Skeletal muscle tissue (tissue), 4 donors: ENCODE data around the gene ACTG2. TPM values are rescaled to one million over a fixed set of nuclear protein-coding genes. Genes with fewer than 3 reads are reported as not detected.
"Not testable (repeated sequence)": the region's sequence is repeated elsewhere in the genome, so short reads cannot be mapped to it uniquely, and the experiment has no call there.

ENCODE experiments used
- H3K27ac ChIP-seq: one replicate; pipeline ENCODE4 v1.7.0; 2013; ENCODE audit warnings: mild to moderate bottlenecking, low read depth, low read length, inconsistent platforms
- H3K27me3 ChIP-seq, 3 donors: one replicate each; pipeline ENCODE4 v1.7.0; 2013; ENCODE audit warnings: low read length in 3 of 3; ENCODE audit not compliant: control insufficient read depth in 3 of 3, insufficient read depth in 3 of 3
- H3K36me3 ChIP-seq, 3 donors: one replicate each; pipeline ENCODE4 v1.7.0; 2013; ENCODE audit warnings: low read length in 3 of 3; ENCODE audit not compliant: control insufficient read depth in 3 of 3, insufficient read depth in 3 of 3
- H3K4me1 ChIP-seq, 3 donors: one replicate each; pipeline ENCODE4 v1.7.0; 2013; ENCODE audit warnings: low read length in 3 of 3, mild to moderate bottlenecking in 3 of 3; ENCODE audit not compliant: control insufficient read depth in 3 of 3, insufficient read depth in 3 of 3
- H3K4me3 ChIP-seq, 3 donors: one replicate each; pipeline ENCODE4 v1.7.0; 2013; ENCODE audit warnings: low read length in 3 of 3
- H3K9ac ChIP-seq, 3 donors: one replicate each; pipeline ENCODE4 v1.7.0; 2013; ENCODE audit warnings: low read length in 3 of 3, mild to moderate bottlenecking in 3 of 3, moderate library complexity in 2 of 3, low read depth in 1 of 3
- H3K9me3 ChIP-seq, 3 donors: one replicate each; pipeline ENCODE4 v1.7.0; 2013; ENCODE audit warnings: low read length in 3 of 3; ENCODE audit not compliant: control insufficient read depth in 3 of 3
- total RNA-seq: library from RNA; depleted of rRNA; stranded (reverse); fragments of >200 nt; gene quantifications from one replicate; pipeline ENCODE4 v1.2.3, GENCODE V29; 2014
- donor health status: Osteomylitis.

The ACTG2 gene
- total RNA-seq, 1 donor from 2014 or later, result 1.6 TPM

GRCh38 chr2:73868204-73868978 is 24.4 kb upstream of the ACTG2 start:
- no peak overlapping the region for H3K4me3 ChIP-seq

GRCh38 chr2:73870084-73870483 is 22.7 kb upstream of the ACTG2 start:
- H3K27me3 ChIP-seq, result no peaks in the 10 kb centered on the region
- H3K27ac ChIP-seq, result no peak overlapping the region
- no peak overlapping the region for H3K9ac ChIP-seq
- H3K36me3 ChIP-seq, result peaks cover 7 to 17% (median 16%) of the 10 kb centered on the region in 3 donors
- H3K4me3 ChIP-seq, result no peak overlapping the region
- peaks cover 4 to 10% (median 9%) of the 10 kb centered on the region in 3 donors for H3K4me1 ChIP-seq
- no peaks in the 10 kb centered on the region for H3K9me3 ChIP-seq

More at GRCh38 chr2:73868204-73868978, 24.4 kb upstream of the ACTG2 start:
- H3K27me3 ChIP-seq, result no peaks in the 10 kb centered on the region
- peaks cover 4 to 10% (median 9%) of the 10 kb centered on the region in 3 donors for H3K4me1 ChIP-seq
- no peak overlapping the region for H3K9ac ChIP-seq
- H3K36me3 ChIP-seq, result peaks cover 18 to 32% (median 29%) of the 10 kb centered on the region in 3 donors
- no peak overlapping the region for H3K27ac ChIP-seq
- H3K9me3 ChIP-seq, result no peaks in the 10 kb centered on the region

- H3K4me3 ChIP-seq, result no peak overlapping the region
- no peaks in the 10 kb centered on the region for H3K4me1 ChIP-seq
- H3K27me3 ChIP-seq, result no peaks in the 10 kb centered on the region
- H3K9me3 ChIP-seq, result no peaks in the 10 kb centered on the region
- no peak overlapping the region for H3K27ac ChIP-seq
- no peak overlapping the region for H3K9ac ChIP-seq
- no peaks in the 10 kb centered on the region for H3K36me3 ChIP-seq
These were observed 15.6 kb upstream of the ACTG2 start for GRCh38 chr2:73877071-73877802.

GRCh38 chr2:73877984-73878383 is 14.8 kb upstream of the ACTG2 start:
- not testable (repeated sequence) for H3K27me3 ChIP-seq, H3K9me3 ChIP-seq, H3K9ac ChIP-seq, H3K4me3 ChIP-seq, H3K4me1 ChIP-seq, H3K36me3 ChIP-seq, H3K27ac ChIP-seq

- no peak overlapping the region for H3K9ac ChIP-seq
These were observed 7.4 kb upstream of the ACTG2 start for GRCh38 chr2:73885406-73885805.

GRCh38 chr2:73886357-73886756 is 6.5 kb upstream of the ACTG2 start:
- H3K9ac ChIP-seq, result no peak overlapping the region
- no peak overlapping the region for H3K27ac ChIP-seq
- H3K27me3 ChIP-seq, result peaks cover 0 to 5% (median 0%) of the 10 kb centered on the region in 3 donors
- H3K9me3 ChIP-seq, result no peaks in the 10 kb centered on the region
- no peaks in the 10 kb centered on the region for H3K4me1 ChIP-seq
- no peaks in the 10 kb centered on the region for H3K36me3 ChIP-seq
- no peak overlapping the region for H3K4me3 ChIP-seq

More at GRCh38 chr2:73885406-73885805, 7.4 kb upstream of the ACTG2 start:
- no peaks in the 10 kb centered on the region for H3K9me3 ChIP-seq
- no peak overlapping the region for H3K27ac ChIP-seq
- H3K27me3 ChIP-seq, result peaks cover 0 to 3% (median 0%) of the 10 kb centered on the region in 3 donors
- H3K4me1 ChIP-seq, result no peaks in the 10 kb centered on the region
- H3K36me3 ChIP-seq, result no peaks in the 10 kb centered on the region
- H3K4me3 ChIP-seq, result no peak overlapping the region

- not testable (repeated sequence) for H3K27ac ChIP-seq, H3K9me3 ChIP-seq, H3K4me1 ChIP-seq, H3K4me3 ChIP-seq, H3K9ac ChIP-seq, H3K27me3 ChIP-seq, H3K36me3 ChIP-seq
These were observed 5.0 kb upstream of the ACTG2 start for GRCh38 chr2:73887596-73888353.

- H3K4me1 ChIP-seq, result no peaks in the 10 kb centered on the region
- no peak overlapping the region for H3K9ac ChIP-seq
- no peak overlapping the region for H3K27ac ChIP-seq
- no peaks in the 10 kb centered on the region for H3K9me3 ChIP-seq
- H3K36me3 ChIP-seq, result no peaks in the 10 kb centered on the region
- peaks cover 0 to 5% (median 0%) of the 10 kb centered on the region in 3 donors for H3K27me3 ChIP-seq
- no peak overlapping the region for H3K4me3 ChIP-seq
These were observed 4.4 kb upstream of the ACTG2 start for GRCh38 chr2:73888388-73888787.

- Histone ChIP-seq H3K27me3 (peaks cover 0 to 5% (median 0%) of the 10 kb centered on the region in 3 donors), H3K36me3 (no peaks in the 10 kb centered on the region), H3K4me3 (no peak overlapping the region), H3K27ac (no peak overlapping the region), H3K9me3 (no peaks in the 10 kb centered on the region), H3K9ac (no peak overlapping the region), H3K4me1 (no peaks in the 10 kb centered on the region)
These were observed 3.6 kb upstream of the ACTG2 start for GRCh38 chr2:73889206-73889605.
